ENCODE results near the gene RAB26. TPM values are rescaled to one million over a fixed set of nuclear protein-coding genes. Genes with fewer than 3 reads are reported as not detected.

Gene RAB26
- polyA plus RNA-seq, 1 experiment: 0.67 TPM

GRCh38 chr16:2186064-2186463, 37.6 kb downstream of the RAB26 start:
- TF ChIP-seq CTCF (IDR thresholded peaks at IDR 0.05; ENCODE audit: insufficient read depth, low read depth, low read length): no peak
- Histone ChIP-seq H3K4me3 (ENCODE audit: low read depth, low read length) (no peak overlapping the region), H3K27me3 (ENCODE audit: control insufficient read depth, insufficient read depth, low read length) (no peaks in the 10 kb centered on the region), H3K36me3 (ENCODE audit: control insufficient read depth, insufficient read depth, low read length) (no peaks in the 10 kb centered on the region)
- POLR2A ChIA-PET: no interaction called here
- CTCF ChIA-PET: no interaction called here
- no peak for DNase-seq (ENCODE audit: low read depth)

DNA sequence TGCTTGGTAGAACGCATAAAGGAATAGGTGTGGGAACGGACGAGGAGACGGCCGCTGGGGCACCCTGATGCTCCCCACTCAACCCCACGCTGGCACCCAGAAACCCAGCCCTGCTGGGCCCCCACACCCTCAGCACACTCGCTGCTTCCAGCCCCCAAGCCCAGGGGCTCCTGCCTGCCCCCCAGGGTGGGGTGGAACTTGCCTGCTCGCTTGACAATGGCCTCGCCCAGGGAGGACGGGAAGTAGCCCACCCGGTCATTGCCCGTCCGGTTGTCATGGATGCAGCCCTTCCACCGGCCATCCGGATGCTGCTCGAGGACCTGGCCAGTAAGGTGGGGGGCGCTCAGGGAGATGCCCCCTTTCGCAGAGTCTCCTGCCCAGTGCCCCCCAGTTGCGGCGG, 38.1 kb downstream of the RAB26 start:
- H3K36me3 ChIP-seq (ENCODE audit: control insufficient read depth, insufficient read depth, low read length): no peaks in the 10 kb centered on the region
- no peaks in the 10 kb centered on the region for H3K27me3 ChIP-seq (ENCODE audit: control insufficient read depth, insufficient read depth, low read length)
- no peak for TF ChIP-seq CTCF (IDR thresholded peaks at IDR 0.05; ENCODE audit: insufficient read depth, low read depth, low read length)
- POLR2A ChIA-PET: interaction anchor here (0.5 kb wide), 1 partner anchor 281 kb away, joined by 3 read pairs; no protein-coding TSS in a partner anchor
- CTCF ChIA-PET: no interaction called here
- no peak overlapping the region for H3K4me3 ChIP-seq (ENCODE audit: low read depth, low read length)
- no peak for DNase-seq (ENCODE audit: low read depth)

DNA sequence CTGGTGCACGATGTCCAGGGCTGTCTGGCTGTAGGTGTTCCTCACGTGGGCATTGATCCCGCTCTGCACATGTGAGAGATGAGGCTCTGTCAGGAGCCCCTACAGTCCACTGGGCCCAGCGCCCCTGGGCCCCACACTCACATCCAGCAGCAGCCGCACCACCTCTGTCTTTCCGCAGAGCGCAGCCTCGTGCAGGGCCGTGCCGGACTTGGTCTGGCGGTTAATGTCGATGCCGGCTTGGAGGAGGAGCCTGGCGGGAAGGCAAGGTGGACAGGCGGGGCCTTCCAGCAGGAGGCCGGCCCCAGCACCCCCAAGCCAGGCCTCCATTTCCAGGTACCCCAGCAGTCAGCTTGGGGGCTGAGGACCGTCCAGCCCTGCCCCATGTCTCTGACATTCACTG, 38.8 kb downstream of the RAB26 start:
- Histone ChIP-seq H3K27me3 (ENCODE audit: control insufficient read depth, insufficient read depth, low read length) (no peaks in the 10 kb centered on the region), H3K4me3 (ENCODE audit: low read depth, low read length) (no peak overlapping the region), H3K36me3 (ENCODE audit: control insufficient read depth, insufficient read depth, low read length) (no peaks in the 10 kb centered on the region)
- ChIA-PET POLR2A (interaction anchor here (0.5 kb wide), 1 partner anchor 280 kb away, joined by 3 read pairs; no protein-coding TSS in a partner anchor), CTCF (no interaction called here)
- no peak for DNase-seq (ENCODE audit: low read depth)
- TF ChIP-seq CTCF (IDR thresholded peaks at IDR 0.05; ENCODE audit: insufficient read depth, low read depth, low read length): no peak

DNA sequence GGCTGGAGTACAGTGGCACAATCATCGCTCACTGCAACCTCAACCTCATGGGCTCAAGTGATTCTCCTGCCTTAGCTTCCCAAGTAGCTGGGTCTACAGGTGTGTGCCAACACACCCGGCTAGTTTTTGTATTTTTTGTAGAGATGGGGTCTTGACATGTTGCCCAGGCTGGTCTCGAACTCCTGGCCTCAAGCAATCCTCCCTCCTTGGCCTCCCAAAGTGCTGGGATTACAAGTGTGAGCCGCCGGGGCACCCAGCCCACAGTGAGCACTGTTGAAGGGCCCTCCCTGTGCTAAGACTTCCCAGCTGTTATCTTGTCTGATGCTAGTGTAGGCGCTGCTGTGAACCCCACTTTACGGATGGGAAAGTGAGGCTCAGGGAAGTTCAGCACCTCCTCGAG, 40.0 kb downstream of the RAB26 start:
- Histone ChIP-seq H3K4me3 (ENCODE audit: low read depth, low read length) (no peak overlapping the region), H3K36me3 (ENCODE audit: control insufficient read depth, insufficient read depth, low read length) (no peaks in the 10 kb centered on the region), H3K27me3 (ENCODE audit: control insufficient read depth, insufficient read depth, low read length) (no peaks in the 10 kb centered on the region)
- no peak for DNase-seq (ENCODE audit: low read depth)
- no peak for TF ChIP-seq CTCF (IDR thresholded peaks at IDR 0.05; ENCODE audit: insufficient read depth, low read depth, low read length)
- POLR2A ChIA-PET: no interaction called here
- CTCF ChIA-PET: no interaction called here

- POLR2A ChIA-PET: no interaction called here
- no peaks in the 10 kb centered on the region for H3K36me3 ChIP-seq (ENCODE audit: control insufficient read depth, insufficient read depth, low read length)
- no peak overlapping the region for H3K4me3 ChIP-seq (ENCODE audit: low read depth, low read length)
- TF ChIP-seq CTCF (IDR thresholded peaks at IDR 0.05; ENCODE audit: insufficient read depth, low read depth, low read length): no peak
- DNase-seq (ENCODE audit: low read depth): no peak
- H3K27me3 ChIP-seq (ENCODE audit: control insufficient read depth, insufficient read depth, low read length): peaks cover 4% of the 10 kb centered on the region
- CTCF ChIA-PET: no interaction called here
Observed at GRCh38 chr16:2189252-2189893, 40.9 kb downstream of the RAB26 start.
